HUDEP-2 (cell line): ENCODE results near the gene TNP1.

Experiments used
- DNase-seq, 76 experiments: peaks; one replicate each; lab custom pipeline; 2025; ENCODE audit not compliant: unreplicated experiment in 76 of 76; lab: John Stamatoyannopoulos, UW

Gene TNP1

GRCh38 chr2:216859944-216860343 lies at the start of gene TNP1:
TSS of gene TNP1 (minus strand) at chr2:216860064. CDS start at chr2:216860034, 30 bp downstream.
- DNase-seq: no peak

GRCh38 chr2:216908300-216908699 lies 48.4 kb upstream of the TNP1 start:
- DNase-seq: no peak

GRCh38 chr2:216905649-216906329 lies 45.9 kb upstream of the TNP1 start:
- no peak for DNase-seq

GRCh38 chr2:216904974-216905373 lies 45.1 kb upstream of the TNP1 start:
- DNase-seq: no peak

GRCh38 chr2:216904554-216904953 lies 44.7 kb upstream of the TNP1 start:
- no peak for DNase-seq

GRCh38 chr2:216903470-216903869 lies 43.6 kb upstream of the TNP1 start:
- no peak for DNase-seq

GRCh38 chr2:216901273-216901672 lies 41.4 kb upstream of the TNP1 start:
- no peak for DNase-seq

- DNase-seq: no peak
These were observed 40.5 kb upstream of the TNP1 start for GRCh38 chr2:216900406-216900805.

- no peak for DNase-seq
These were observed 37.8 kb upstream of the TNP1 start for GRCh38 chr2:216897561-216898203.

GRCh38 chr2:216890138-216890537 lies 30.3 kb upstream of the TNP1 start:
- no peak for DNase-seq

GRCh38 chr2:216888887-216889622 lies 29.2 kb upstream of the TNP1 start:
- no peak for DNase-seq

GRCh38 chr2:216888081-216888480 lies 28.2 kb upstream of the TNP1 start:
- no peak for DNase-seq

GRCh38 chr2:216887138-216887537 lies 27.3 kb upstream of the TNP1 start:
- DNase-seq: no peak

- DNase-seq: no peak
These were observed 25.3 kb upstream of the TNP1 start for GRCh38 chr2:216885117-216885553.

- no peak for DNase-seq
These were observed 24.5 kb upstream of the TNP1 start for GRCh38 chr2:216884347-216884746.

- peak in 64 of 76 experiments; percentile 1 to 70 (median 31) for DNase-seq
These were observed 23.0 kb upstream of the TNP1 start for GRCh38 chr2:216882876-216883275.

GRCh38 chr2:216881411-216881810 lies 21.5 kb upstream of the TNP1 start:
- peak in 1 of 76 experiments; percentile 20 for DNase-seq

- peak in 72 of 76 experiments; percentile 8 to 85 (median 60) for DNase-seq
These were observed 20.8 kb upstream of the TNP1 start for GRCh38 chr2:216880509-216881184.

GRCh38 chr2:216879727-216880508 lies 20.1 kb upstream of the TNP1 start:
- DNase-seq: peak in 1 of 76 experiments; percentile 47

- DNase-seq: no peak
These were observed 18.2 kb upstream of the TNP1 start for GRCh38 chr2:216878072-216878471.
